ENCODE data around the gene NET1. TPM values are rescaled to one million over a fixed set of nuclear protein-coding genes. Genes with fewer than 3 reads are reported as not detected.

The NET1 gene
- total RNA-seq, 2 donors from 2014 or later, result 47.3 to 64.9 TPM

DNA sequence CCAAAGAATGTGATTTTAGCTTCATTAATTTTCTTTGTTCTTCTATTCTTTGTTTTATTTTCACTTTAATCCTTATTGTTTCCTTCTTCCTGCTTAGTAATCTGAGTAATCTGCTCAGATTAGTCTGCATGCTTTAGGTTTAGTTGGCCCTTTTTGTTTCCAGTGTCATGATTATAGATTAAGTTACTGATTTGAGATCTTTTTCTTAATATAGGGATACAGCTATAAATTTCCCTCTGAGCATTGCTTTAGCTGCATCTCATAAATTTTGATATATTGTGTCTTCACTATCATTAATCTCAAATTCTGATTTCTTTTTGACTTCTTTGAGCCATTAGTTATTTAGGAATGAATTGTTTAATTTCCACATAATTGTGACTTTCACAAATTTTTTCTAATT lies 6.2 kb downstream of the NET1 start:
- no peak overlapping the region for H3K4me3 Mint-ChIP-seq
- Histone ChIP-seq H3K27me3 (ENCODE audit: control insufficient read depth, insufficient read depth, low read length, poor library complexity, severe bottlenecking) (no peaks in the 10 kb centered on the region), H3K27ac (ENCODE audit: low read depth, low read length) (no peak overlapping the region), H3K4me1 (ENCODE audit: control insufficient read depth, insufficient read depth, low read length) (no peaks in the 10 kb centered on the region), H3K4me3 (ENCODE audit: low read length) (no peak overlapping the region), H3K9me3 (ENCODE audit: control insufficient read depth, low read length) (peaks cover 28% of the 10 kb centered on the region), H3K36me3 (ENCODE audit: control insufficient read depth, insufficient read depth, low read length) (peaks cover 5% of the 10 kb centered on the region), H3K9ac (ENCODE audit: extremely low read depth, low read length, poor library complexity, severe bottlenecking) (no peak overlapping the region)
- peaks cover 7% of the 10 kb centered on the region for H3K4me1 Mint-ChIP-seq
- H3K36me3 Mint-ChIP-seq (ENCODE audit: low read depth), result peaks cover 12% of the 10 kb centered on the region
- H3K9me3 Mint-ChIP-seq, result peaks cover 25% of the 10 kb centered on the region
- TF ChIP-seq, protein P1, sequence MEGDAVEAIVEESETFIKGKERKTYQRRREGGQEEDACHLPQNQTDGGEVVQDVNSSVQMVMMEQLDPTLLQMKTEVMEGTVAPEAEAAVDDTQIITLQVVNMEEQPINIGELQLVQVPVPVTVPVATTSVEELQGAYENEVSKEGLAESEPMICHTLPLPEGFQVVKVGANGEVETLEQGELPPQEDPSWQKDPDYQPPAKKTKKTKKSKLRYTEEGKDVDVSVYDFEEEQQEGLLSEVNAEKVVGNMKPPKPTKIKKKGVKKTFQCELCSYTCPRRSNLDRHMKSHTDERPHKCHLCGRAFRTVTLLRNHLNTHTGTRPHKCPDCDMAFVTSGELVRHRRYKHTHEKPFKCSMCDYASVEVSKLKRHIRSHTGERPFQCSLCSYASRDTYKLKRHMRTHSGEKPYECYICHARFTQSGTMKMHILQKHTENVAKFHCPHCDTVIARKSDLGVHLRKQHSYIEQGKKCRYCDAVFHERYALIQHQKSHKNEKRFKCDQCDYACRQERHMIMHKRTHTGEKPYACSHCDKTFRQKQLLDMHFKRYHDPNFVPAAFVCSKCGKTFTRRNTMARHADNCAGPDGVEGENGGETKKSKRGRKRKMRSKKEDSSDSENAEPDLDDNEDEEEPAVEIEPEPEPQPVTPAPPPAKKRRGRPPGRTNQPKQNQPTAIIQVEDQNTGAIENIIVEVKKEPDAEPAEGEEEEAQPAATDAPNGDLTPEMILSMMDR (conservative IDR thresholded peaks at IDR 0.05), result no peak
- DNase-seq, result no peak
- H3K27ac Mint-ChIP-seq, result no peak overlapping the region
- no peaks in the 10 kb centered on the region for H3K27me3 Mint-ChIP-seq (ENCODE audit: insufficient read depth)

DNA sequence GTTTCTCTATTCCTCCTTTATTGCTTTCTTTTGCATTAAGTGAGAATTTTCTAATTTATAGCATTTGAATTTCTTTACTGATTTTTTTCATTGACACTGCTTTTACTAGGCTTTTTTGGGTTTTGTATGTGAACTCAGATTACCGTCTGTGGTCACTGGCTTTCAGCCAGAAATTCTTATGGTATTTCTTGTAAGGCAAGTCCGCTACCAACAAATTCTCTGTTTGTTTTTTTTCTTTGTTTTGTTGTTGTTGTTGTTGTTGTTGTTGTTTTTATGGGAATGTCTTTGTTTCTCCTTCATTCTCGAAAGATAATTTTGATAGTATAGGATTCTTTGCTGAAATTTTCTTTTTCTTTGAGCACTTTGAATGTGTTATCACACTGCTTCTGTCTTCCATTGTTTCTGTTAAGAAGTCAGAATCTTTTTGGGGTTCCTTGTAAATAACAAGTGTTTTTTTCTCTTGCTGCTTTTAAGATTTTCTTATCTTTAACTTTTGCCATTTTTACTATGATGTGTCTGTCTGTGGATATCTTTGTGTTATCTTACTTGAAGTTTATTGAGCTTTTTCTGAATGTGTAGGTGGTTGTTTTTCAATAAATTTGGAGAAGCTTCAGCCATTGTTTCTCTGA lies 7.2 kb downstream of the NET1 start:
- TF ChIP-seq, protein P1 (conservative IDR thresholded peaks at IDR 0.05), result no peak
- H3K9me3 ChIP-seq (ENCODE audit: control insufficient read depth, low read length), result peaks cover 28% of the 10 kb centered on the region
- H3K9ac ChIP-seq (ENCODE audit: extremely low read depth, low read length, poor library complexity, severe bottlenecking), result no peak overlapping the region
- DNase-seq, result no peak
- H3K36me3 ChIP-seq (ENCODE audit: control insufficient read depth, insufficient read depth, low read length), result peaks cover 5% of the 10 kb centered on the region
- Mint-ChIP-seq H3K27ac (no peak overlapping the region), H3K9me3 (peaks cover 25% of the 10 kb centered on the region), H3K36me3 (ENCODE audit: low read depth) (peaks cover 12% of the 10 kb centered on the region), H3K4me1 (peaks cover 8% of the 10 kb centered on the region), H3K4me3 (no peak overlapping the region), H3K27me3 (ENCODE audit: insufficient read depth) (no peaks in the 10 kb centered on the region)
- H3K27me3 ChIP-seq (ENCODE audit: control insufficient read depth, insufficient read depth, low read length, poor library complexity, severe bottlenecking), result no peaks in the 10 kb centered on the region
- no peak overlapping the region for H3K27ac ChIP-seq (ENCODE audit: low read depth, low read length)
- 96 to 100% methylated on average over 1 to 3 of the region's 3 CpGs for WGBS, 2 experiments (ENCODE audit: insufficient coverage in 1 of 2, insufficient read length in 1 of 2)
- H3K4me3 ChIP-seq (ENCODE audit: low read length), result no peak overlapping the region
- H3K4me1 ChIP-seq (ENCODE audit: control insufficient read depth, insufficient read depth, low read length), result no peaks in the 10 kb centered on the region

DNA sequence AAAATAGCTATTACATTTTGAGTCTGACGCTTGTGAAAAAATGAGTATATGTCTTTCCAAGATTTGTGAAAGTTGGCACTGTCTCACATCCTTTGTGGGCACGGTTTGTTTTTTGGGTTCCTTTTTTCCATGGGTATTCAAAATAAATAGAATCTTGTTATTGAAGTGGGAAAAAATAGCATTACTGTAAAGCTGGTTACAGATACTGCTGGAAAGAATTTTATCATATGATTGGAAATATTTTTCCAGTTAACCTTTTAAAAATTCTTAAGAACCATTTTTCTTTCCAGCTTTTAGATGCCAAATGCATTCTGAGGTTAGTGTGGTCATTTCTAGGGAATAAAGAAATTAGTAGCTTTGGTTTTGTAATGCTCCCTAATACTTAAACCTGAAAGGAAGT lies 11.4 kb downstream of the NET1 start:
- Mint-ChIP-seq H3K4me3 (no peak overlapping the region), H3K27ac (no peak overlapping the region), H3K9me3 (peaks cover 9% of the 10 kb centered on the region), H3K36me3 (ENCODE audit: low read depth) (peaks cover 15% of the 10 kb centered on the region), H3K27me3 (ENCODE audit: insufficient read depth) (no peaks in the 10 kb centered on the region), H3K4me1 (peaks cover 15% of the 10 kb centered on the region)
- WGBS, 2 experiments (ENCODE audit: insufficient coverage in 1 of 2, insufficient read length in 1 of 2), result 40 to 47% methylated on average over 2 of the region's 2 CpGs
- Histone ChIP-seq H3K27me3 (ENCODE audit: control insufficient read depth, insufficient read depth, low read length, poor library complexity, severe bottlenecking) (no peaks in the 10 kb centered on the region), H3K4me3 (ENCODE audit: low read length) (no peak overlapping the region), H3K9ac (ENCODE audit: extremely low read depth, low read length, poor library complexity, severe bottlenecking) (no peak overlapping the region), H3K36me3 (ENCODE audit: control insufficient read depth, insufficient read depth, low read length) (peaks cover 17% of the 10 kb centered on the region), H3K4me1 (ENCODE audit: control insufficient read depth, insufficient read depth, low read length) (no peaks in the 10 kb centered on the region), H3K27ac (ENCODE audit: low read depth, low read length) (no peak overlapping the region), H3K9me3 (ENCODE audit: control insufficient read depth, low read length) (peaks cover 13% of the 10 kb centered on the region)
- TF ChIP-seq, protein P1 (conservative IDR thresholded peaks at IDR 0.05), result no peak
- no peak for DNase-seq

All from endodermal cell (in vitro differentiated cells).